GM12865 (cell line): Measurements from ENCODE around the gene NDFIP2.

ENCODE experiments used
- DNase-seq: peaks from one replicate; pipeline ENCODE4 v3.0.0; 2010; ENCODE audit warnings: low read depth
- H3K4me3 ChIP-seq: 2 replicates; pipeline ENCODE4 v1.5.1; 2011; ENCODE audit warnings: mild to moderate bottlenecking, low read depth, low read length, control low read depth
- CTCF ChIP-seq: IDR thresholded peaks from 2 replicates; pipeline ENCODE4 v1.5.1; 2011; ENCODE audit warnings: low read length, control low read depth, low read depth, inconsistent platforms; ENCODE audit not compliant: insufficient read depth; ENCODE audit errors: missing control alignments

Gene NDFIP2

DNA sequence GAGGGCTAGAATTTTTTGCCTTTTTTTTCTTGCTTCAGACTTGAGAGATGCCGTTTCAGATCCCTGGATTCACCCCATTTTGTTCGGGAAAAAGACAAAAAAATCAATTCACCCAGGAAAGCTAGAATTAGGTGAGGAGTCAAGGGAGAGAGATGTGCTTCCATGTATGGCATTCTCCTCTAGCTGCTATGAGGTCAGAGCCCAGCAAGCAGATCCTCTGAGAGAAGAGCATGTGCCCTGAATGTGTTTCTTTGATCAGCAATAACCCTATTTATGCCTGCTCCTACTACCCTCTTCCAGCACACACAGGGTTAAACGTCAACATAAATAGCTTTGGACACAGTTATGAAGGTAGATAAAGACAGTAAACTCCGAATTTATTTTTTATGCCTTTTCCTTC is 53.6 kb downstream of the NDFIP2 start:
- no peak overlapping the region for H3K4me3 ChIP-seq
- TF ChIP-seq CTCF, result no peak
- DNase-seq, result no peak

DNA sequence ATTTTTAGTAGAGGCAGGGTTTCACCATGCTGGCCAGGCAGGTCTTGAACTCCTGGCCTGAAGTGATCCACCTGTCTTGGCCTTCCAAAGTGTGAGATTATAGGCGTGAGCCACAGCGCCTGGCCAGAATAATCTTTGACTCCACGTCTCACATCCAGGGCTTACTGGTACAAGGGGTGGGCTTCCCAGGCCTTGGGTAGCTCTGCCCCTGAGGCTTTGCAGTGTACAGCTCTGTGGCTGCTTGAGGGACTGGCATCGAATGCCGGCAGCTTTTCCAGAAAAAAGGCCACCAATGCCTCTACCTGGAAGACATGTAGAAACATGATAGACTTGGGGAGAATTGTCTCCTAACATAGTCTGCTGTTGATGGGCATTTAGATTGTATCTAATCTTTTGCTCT is 57.8 kb downstream of the NDFIP2 start:
- no peak for DNase-seq
- H3K4me3 ChIP-seq, result no peak overlapping the region
- TF ChIP-seq CTCF, result no peak

- no peak overlapping the region for H3K4me3 ChIP-seq
- no peak for TF ChIP-seq CTCF
- no peak for DNase-seq
Measured at GRCh38 chr13:79540504-79540903, 59.5 kb downstream of the NDFIP2 start.

DNA sequence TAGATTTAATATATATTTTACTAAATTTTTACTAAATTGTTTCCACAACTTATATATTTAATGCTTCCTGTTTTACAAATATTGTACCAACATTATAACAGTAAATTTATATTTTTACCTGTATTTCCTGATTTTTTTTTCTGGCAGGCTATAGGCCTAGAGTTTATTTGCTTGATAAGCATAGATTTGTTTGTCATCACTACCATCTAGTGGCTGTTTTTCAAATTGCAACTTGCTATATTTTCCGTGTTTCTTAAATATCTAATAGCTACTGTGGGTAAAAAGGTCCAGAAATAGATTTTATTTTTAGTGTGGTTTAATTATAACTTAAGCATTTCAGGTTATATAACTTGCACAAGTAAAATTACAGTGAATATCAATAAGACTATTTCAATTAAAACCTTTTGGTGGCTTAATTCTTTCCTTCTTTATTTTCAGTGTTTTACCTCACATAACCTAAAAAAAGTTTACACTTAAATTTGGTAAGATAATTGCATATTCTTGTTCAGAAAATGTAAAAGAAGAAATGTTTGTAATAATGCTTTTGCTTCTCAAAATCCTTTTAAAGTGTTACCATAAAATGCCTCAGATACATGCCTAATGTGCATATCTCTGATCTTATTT is 60.6 kb downstream of the NDFIP2 start:
- TF ChIP-seq CTCF, result peak; percentile 48
- no peak overlapping the region for H3K4me3 ChIP-seq
- DNase-seq, result peak; percentile 79

- DNase-seq, result no peak
- H3K4me3 ChIP-seq, result no peak overlapping the region
- no peak for TF ChIP-seq CTCF
Measured at GRCh38 chr13:79543883-79544282, 62.9 kb downstream of the NDFIP2 start.

GRCh38 chr13:79547211-79548195 is 66.5 kb downstream of the NDFIP2 start:
- TF ChIP-seq CTCF, result no peak
- no peak overlapping the region for H3K4me3 ChIP-seq
- DNase-seq, result no peak

- no peak for DNase-seq
- no peak for TF ChIP-seq CTCF
- no peak overlapping the region for H3K4me3 ChIP-seq
Measured at GRCh38 chr13:79548902-79549301, 67.9 kb downstream of the NDFIP2 start.
